Measurements from ENCODE around the gene GNL1. TPM values are rescaled to one million over a fixed set of nuclear protein-coding genes. Genes with fewer than 3 reads are reported as not detected.

GNL1 gene, protein sequence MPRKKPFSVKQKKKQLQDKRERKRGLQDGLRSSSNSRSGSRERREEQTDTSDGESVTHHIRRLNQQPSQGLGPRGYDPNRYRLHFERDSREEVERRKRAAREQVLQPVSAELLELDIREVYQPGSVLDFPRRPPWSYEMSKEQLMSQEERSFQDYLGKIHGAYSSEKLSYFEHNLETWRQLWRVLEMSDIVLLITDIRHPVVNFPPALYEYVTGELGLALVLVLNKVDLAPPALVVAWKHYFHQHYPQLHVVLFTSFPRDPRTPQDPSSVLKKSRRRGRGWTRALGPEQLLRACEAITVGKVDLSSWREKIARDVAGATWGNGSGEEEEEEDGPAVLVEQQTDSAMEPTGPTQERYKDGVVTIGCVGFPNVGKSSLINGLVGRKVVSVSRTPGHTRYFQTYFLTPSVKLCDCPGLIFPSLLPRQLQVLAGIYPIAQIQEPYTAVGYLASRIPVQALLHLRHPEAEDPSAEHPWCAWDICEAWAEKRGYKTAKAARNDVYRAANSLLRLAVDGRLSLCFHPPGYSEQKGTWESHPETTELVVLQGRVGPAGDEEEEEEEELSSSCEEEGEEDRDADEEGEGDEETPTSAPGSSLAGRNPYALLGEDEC
- 28.9 to 34.7 TPM (median 33.7 TPM) in 5 replicates for total RNA-seq (2022; extraction: Qiagen RNA extraction; ENCODE audit: low read depth)

DNA sequence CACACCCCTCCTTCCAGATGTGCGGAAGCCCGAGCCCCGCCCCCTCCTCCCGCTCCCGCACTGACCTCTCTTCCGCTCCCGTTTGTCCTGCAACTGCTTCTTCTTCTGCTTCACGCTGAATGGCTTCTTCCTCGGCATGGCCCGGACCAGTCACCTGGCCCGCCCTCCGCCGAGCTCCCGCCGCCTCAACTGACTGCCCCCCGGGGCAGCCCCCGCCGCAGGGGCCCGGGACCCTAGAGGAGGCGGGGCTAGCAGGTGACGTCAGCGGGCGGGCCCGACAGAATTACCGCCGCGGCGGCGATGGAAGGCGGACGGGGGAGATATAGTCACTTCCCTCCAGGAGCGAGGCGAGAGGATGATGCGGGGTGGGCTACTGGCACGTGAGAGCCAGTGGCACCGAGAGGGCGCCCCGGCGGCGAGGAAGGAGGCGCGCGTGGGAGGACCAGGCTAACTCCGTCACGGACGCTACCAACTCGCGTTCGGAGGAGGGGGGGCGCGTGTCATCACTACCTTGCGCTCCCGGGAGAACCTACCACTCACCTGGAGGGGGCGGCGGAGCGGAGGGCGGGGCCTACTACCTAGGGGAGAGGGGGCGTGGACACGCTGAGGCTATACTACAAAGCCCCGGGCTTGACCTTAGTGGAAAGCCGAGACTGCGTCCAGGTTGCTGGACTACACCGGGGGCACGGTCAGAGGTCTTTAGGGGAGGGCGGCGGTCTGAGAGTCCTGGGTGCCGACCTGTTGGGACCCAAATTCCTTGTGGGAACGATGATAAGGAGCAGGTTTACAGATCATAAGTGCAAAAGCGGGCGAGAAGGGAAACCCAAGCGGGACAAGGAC lies at the start of gene GNL1:
Gene GNL1, minus strand, starts transcription at position 424 of the 840 bp plus-strand sequence. Its CDS starts 286 bp downstream, at position 138.

DNA sequence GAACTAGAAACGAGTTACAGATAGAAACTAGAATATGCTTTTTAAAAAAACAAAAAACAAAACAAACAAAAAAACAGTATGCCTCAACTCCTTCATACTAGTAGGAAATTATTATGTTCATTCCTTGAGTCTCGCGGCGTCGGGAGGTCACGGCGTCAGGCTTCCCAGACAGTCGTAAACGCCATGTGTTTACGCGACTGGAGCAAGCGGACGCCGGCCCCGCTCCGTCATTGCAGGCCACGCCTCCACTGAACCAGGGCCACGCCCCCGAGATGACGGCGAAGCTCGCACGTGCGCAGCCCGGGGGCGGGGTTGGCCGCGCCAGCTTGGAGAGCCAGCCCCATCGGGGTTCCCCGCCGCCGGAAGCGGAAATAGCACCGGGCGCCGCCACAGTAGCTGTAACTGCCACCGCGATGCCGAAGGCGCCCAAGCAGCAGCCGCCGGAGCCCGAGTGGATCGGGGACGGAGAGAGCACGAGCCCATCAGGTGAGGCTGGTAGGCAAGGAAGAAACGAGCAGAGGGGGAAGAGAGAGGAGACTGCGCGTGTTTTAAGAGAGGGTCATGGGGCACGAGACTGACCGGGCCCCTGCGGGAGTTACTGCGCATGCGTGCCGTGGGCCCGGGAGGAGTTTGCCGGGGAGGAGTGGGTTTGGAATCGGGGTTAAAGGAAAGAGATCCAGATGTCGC lies 14.9 kb upstream of the GNL1 start, which contains the start of gene ABCF1:
Gene ABCF1, plus strand, starts transcription at position 368 of the 687 bp plus-strand sequence. Its CDS starts 46 bp downstream, at position 414.

GRCh38 chr6:30556906-30557682 lies 805 bp upstream of the GNL1 start, which contains the start of gene PRR3:
PRR3 (plus strand) TSS chr6:30557295; CDS start chr6:30557345, 50 bp downstream.

Other genes starting within 250 kb of the GNL1 start
- gene TRIM39, start 229.6 kb downstream of the GNL1 start, total RNA-seq (2022; extraction: Qiagen RNA extraction; ENCODE audit: low read depth) = 7.4 to 9.1 TPM (median 8.1 TPM) in 5 replicates
- 54.6 to 73.4 TPM (median 72.6 TPM) in 5 replicates for gene RPP21, start 211.3 kb downstream of the GNL1 start, total RNA-seq (2022; extraction: Qiagen RNA extraction; ENCODE audit: low read depth)
- gene HLA-E, start 67.0 kb downstream of the GNL1 start, total RNA-seq (2022; extraction: Qiagen RNA extraction; ENCODE audit: low read depth) = 58.6 to 72.1 TPM (median 61.5 TPM) in 5 replicates
- 15.1 to 17.6 TPM (median 16.6 TPM) in 5 replicates for gene PRR3, start 806 bp upstream of the GNL1 start, total RNA-seq (2022; extraction: Qiagen RNA extraction; ENCODE audit: low read depth)
- 49.8 to 66.6 TPM (median 57.8 TPM) in 5 replicates for gene ABCF1, start 15.0 kb upstream of the GNL1 start, total RNA-seq (2022; extraction: Qiagen RNA extraction; ENCODE audit: low read depth)
- 28.5 to 44.3 TPM (median 30.3 TPM) in 5 replicates for gene PPP1R10, start 60.8 kb upstream of the GNL1 start, total RNA-seq (2022; extraction: Qiagen RNA extraction; ENCODE audit: low read depth)
- 67.0 to 111 TPM (median 71.7 TPM) in 5 replicates for gene MRPS18B, start 61.4 kb upstream of the GNL1 start, total RNA-seq (2022; extraction: Qiagen RNA extraction; ENCODE audit: low read depth)
- gene ATAT1, start 70.4 kb upstream of the GNL1 start, total RNA-seq (2022; extraction: Qiagen RNA extraction; ENCODE audit: low read depth) = 5.0 to 6.1 TPM (median 5.8 TPM) in 5 replicates
- 11.2 to 14.0 TPM (median 12.9 TPM) in 5 replicates for gene C6orf136, start 90.6 kb upstream of the GNL1 start, total RNA-seq (2022; extraction: Qiagen RNA extraction; ENCODE audit: low read depth)
- gene DHX16, start 116.5 kb upstream of the GNL1 start, total RNA-seq (2022; extraction: Qiagen RNA extraction; ENCODE audit: low read depth) = 26.8 to 31.1 TPM (median 28.9 TPM) in 5 replicates
- 43.3 to 50.2 TPM (median 44.3 TPM) in 5 replicates for gene PPP1R18, start 130.2 kb upstream of the GNL1 start, total RNA-seq (2022; extraction: Qiagen RNA extraction; ENCODE audit: low read depth)
- 21.9 to 32.3 TPM (median 27.8 TPM) in 5 replicates for gene NRM, start 134.5 kb upstream of the GNL1 start, total RNA-seq (2022; extraction: Qiagen RNA extraction; ENCODE audit: low read depth)
- 14.2 to 22.0 TPM (median 16.7 TPM) in 5 replicates for gene MDC1, start 160.8 kb upstream of the GNL1 start, total RNA-seq (2022; extraction: Qiagen RNA extraction; ENCODE audit: low read depth)
- 783 to 980 TPM (median 907 TPM) in 5 replicates for gene TUBB, start 163.9 kb upstream of the GNL1 start, total RNA-seq (2022; extraction: Qiagen RNA extraction; ENCODE audit: low read depth)
- 74.8 to 92.4 TPM (median 91.3 TPM) in 5 replicates for gene FLOT1, start 186.2 kb upstream of the GNL1 start, total RNA-seq (2022; extraction: Qiagen RNA extraction; ENCODE audit: low read depth)
- gene IER3, start 188.1 kb upstream of the GNL1 start, total RNA-seq (2022; extraction: Qiagen RNA extraction; ENCODE audit: low read depth) = 97.7 to 162 TPM (median 152 TPM) in 5 replicates

Measured in A549 treated with RU486 at 1 μM for 4 hours (cell line).